GM12801 (cell line): ENCODE measurements around the gene ERN1.

ENCODE experiments used
- TF ChIP-seq, protein P1 (sequence below): IDR thresholded peaks from one replicate; pipeline ENCODE4 v1.5.1; 2011; ENCODE audit warnings: control low read depth; ENCODE audit not compliant: insufficient read length; ENCODE audit errors: extremely low read depth

Gene ERN1

GRCh38 chr17:64007838-64008282 is 122.1 kb downstream of the ERN1 start:
- TF ChIP-seq, protein P1, sequence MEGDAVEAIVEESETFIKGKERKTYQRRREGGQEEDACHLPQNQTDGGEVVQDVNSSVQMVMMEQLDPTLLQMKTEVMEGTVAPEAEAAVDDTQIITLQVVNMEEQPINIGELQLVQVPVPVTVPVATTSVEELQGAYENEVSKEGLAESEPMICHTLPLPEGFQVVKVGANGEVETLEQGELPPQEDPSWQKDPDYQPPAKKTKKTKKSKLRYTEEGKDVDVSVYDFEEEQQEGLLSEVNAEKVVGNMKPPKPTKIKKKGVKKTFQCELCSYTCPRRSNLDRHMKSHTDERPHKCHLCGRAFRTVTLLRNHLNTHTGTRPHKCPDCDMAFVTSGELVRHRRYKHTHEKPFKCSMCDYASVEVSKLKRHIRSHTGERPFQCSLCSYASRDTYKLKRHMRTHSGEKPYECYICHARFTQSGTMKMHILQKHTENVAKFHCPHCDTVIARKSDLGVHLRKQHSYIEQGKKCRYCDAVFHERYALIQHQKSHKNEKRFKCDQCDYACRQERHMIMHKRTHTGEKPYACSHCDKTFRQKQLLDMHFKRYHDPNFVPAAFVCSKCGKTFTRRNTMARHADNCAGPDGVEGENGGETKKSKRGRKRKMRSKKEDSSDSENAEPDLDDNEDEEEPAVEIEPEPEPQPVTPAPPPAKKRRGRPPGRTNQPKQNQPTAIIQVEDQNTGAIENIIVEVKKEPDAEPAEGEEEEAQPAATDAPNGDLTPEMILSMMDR: no peak

- TF ChIP-seq, protein P1: no peak
Measured at GRCh38 chr17:64006361-64007088, 123.4 kb downstream of the ERN1 start.

GRCh38 chr17:64005734-64006167 is 124.2 kb downstream of the ERN1 start:
- TF ChIP-seq, protein P1: no peak

DNA sequence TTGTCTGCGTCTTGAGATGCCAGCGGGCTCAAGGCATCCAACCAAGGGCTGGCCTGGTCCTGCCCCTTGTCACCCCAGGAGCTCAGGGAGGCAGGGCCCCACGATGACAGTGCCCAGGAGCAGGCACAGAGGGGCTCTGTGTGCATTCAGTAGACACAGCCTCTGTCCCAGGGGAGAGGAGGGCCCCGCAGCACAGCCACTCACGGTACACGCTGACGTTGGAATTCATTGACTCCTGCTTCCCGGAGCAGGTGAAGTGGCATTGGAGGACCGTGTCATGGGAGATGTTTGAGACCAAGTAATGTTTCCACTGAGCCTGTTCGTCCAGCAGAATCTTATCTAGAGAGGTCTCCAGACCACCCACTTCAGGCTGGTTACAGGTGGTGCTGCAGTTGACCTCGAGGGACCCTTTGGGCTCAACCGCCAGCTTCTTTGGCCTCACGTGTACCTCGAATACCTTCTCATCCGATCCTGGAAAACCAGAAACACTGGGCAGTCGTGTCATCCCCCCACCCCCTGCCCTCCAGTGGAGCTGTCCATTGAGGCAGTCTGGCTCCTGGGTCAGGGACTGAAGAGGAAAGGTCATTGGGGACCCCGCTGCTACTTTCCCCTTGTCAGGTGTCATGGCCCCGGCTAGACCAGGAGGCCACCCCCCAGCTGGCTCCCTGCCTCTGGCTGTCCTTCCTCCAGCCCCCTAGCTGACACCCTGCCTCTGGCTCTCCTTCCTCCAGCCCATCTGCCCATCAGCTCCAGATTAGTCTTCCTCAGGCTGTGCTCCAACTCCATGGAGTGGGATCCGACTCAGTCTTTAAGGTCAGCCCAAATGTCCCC is 124.8 kb downstream of the ERN1 start:
- TF ChIP-seq, protein P1: no peak

DNA sequence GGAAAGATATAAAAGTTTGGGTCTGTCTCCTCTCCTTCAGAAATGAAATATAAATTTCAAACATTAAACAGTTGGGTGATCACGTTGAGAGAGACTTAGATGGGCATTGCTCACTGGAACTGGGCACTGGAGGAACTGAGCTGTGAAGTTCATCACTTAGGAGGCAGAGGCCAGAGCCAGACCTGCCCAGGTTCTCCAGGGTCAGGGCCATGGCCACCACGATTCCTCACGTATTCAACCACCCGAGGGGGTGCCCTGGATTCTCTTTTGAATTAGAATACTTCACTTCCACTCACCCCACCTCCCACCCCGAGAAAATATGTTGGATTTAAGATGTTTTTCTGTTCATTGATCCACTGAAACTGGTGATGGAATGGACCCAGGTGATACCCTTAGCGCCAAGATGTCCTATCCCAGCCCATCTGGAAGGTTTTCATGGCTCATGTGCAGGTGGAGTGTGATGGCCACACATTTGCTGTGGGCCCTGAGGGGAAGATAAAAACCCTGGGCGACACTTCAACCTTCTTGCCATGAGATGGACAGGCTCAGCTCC is 125.7 kb downstream of the ERN1 start:
- TF ChIP-seq, protein P1: no peak

GRCh38 chr17:64003526-64004121 is 126.3 kb downstream of the ERN1 start:
- TF ChIP-seq, protein P1: no peak
